IPS DF 6.9 (cell line): ENCODE data around the gene LRRC23.

ENCODE experiments used
- DNase-seq: peaks from one replicate; pipeline ENCODE4 v3.0.0-alpha.2; 2013; ENCODE audit warnings: low read depth, low spot score
- H3K27ac ChIP-seq: one replicate; pipeline ENCODE4 v1.5.1; 2013; ENCODE audit warnings: low read length, control low read depth
- H3K27me3 ChIP-seq: 2 replicates; pipeline ENCODE4 v1.6.1; 2013; ENCODE audit warnings: mild to moderate bottlenecking, low read length; ENCODE audit not compliant: control insufficient read depth, insufficient read depth
- H3K36me3 ChIP-seq: 2 replicates; pipeline ENCODE4 v1.6.1; 2013; ENCODE audit warnings: low read length; ENCODE audit not compliant: control insufficient read depth, insufficient read depth
- H3K4me1 ChIP-seq: 2 replicates; pipeline ENCODE4 v1.6.1; 2013; ENCODE audit warnings: low read length; ENCODE audit not compliant: control insufficient read depth, insufficient read depth
- H3K4me3 ChIP-seq: 2 replicates; pipeline ENCODE4 v1.5.1; 2013; ENCODE audit warnings: mild to moderate bottlenecking, low read length
- H3K9me3 ChIP-seq: 2 replicates; pipeline ENCODE4 v1.6.1; 2013; ENCODE audit warnings: low read length, inconsistent platforms; ENCODE audit not compliant: control insufficient read depth, insufficient read depth
- WGBS: extraction: QIAGEN DNeasy Blood & Tissue Kit; methylation state at CpG from one replicate; pipeline ENCODE4 v1.1.7; 2013; ENCODE audit warnings: mixed read lengths, missing lambda C conversion rate; ENCODE audit not compliant: insufficient read length, insufficient coverage; 5-methylcytosine and 5-hydroxymethylcytosine counted together

LRRC23 gene

GRCh38 chr12:6961278-6961694, 56.7 kb downstream of the LRRC23 start:
- no CpG with 5 or more reads among the region's 24 CpGs for WGBS
- DNase-seq = no peak
- Histone ChIP-seq H3K9me3 (no peaks in the 10 kb centered on the region), H3K27ac (no peak overlapping the region), H3K4me1 (peaks cover 9% of the 10 kb centered on the region; the same call in 1 of the 2 replicates), H3K27me3 (no peaks in the 10 kb centered on the region), H3K4me3 (no peak overlapping the region), H3K36me3 (peaks cover 8% of the 10 kb centered on the region)

GRCh38 chr12:6961695-6962284, 57.2 kb downstream of the LRRC23 start:
- H3K4me3 ChIP-seq = peak overlapping the region; percentile 5; the same call in 1 of the 2 replicates
- no CpG with 5 or more reads among the region's 16 CpGs for WGBS

GRCh38 chr12:6962285-6963015, 57.8 kb downstream of the LRRC23 start:
- Histone ChIP-seq H3K27ac (no peak overlapping the region), H3K4me1 (peaks cover 9% of the 10 kb centered on the region; the same call in 1 of the 2 replicates), H3K4me3 (peak overlapping the region; percentile 71; the same call in 1 of the 2 replicates), H3K36me3 (peaks cover 18% of the 10 kb centered on the region), H3K27me3 (no peaks in the 10 kb centered on the region), H3K9me3 (no peaks in the 10 kb centered on the region)
- no peak for DNase-seq
- WGBS = no CpG with 5 or more reads among the region's 25 CpGs

More at GRCh38 chr12:6961695-6962284, 57.2 kb downstream of the LRRC23 start:
- Histone ChIP-seq H3K9me3 (no peaks in the 10 kb centered on the region), H3K27ac (no peak overlapping the region), H3K36me3 (peaks cover 11% of the 10 kb centered on the region), H3K4me1 (peaks cover 9% of the 10 kb centered on the region; the same call in 1 of the 2 replicates), H3K27me3 (no peaks in the 10 kb centered on the region)
- no peak for DNase-seq

GRCh38 chr12:6963016-6963731, 58.6 kb downstream of the LRRC23 start:
- no peak for DNase-seq
- WGBS = no CpG with 5 or more reads among the region's 32 CpGs
- Histone ChIP-seq H3K9me3 (no peaks in the 10 kb centered on the region), H3K27ac (no peak overlapping the region), H3K36me3 (peaks cover 25% of the 10 kb centered on the region), H3K27me3 (no peaks in the 10 kb centered on the region), H3K4me1 (peaks cover 9% of the 10 kb centered on the region; the same call in 1 of the 2 replicates), H3K4me3 (peak overlapping the region; percentile 71)
